ENCODE data around the gene MS4A13.
"Not testable (repeated sequence)": the region's sequence is repeated elsewhere in the genome, so short reads cannot be mapped to it uniquely, and the experiment has no call there.

- TF ChIP-seq, protein P1, sequence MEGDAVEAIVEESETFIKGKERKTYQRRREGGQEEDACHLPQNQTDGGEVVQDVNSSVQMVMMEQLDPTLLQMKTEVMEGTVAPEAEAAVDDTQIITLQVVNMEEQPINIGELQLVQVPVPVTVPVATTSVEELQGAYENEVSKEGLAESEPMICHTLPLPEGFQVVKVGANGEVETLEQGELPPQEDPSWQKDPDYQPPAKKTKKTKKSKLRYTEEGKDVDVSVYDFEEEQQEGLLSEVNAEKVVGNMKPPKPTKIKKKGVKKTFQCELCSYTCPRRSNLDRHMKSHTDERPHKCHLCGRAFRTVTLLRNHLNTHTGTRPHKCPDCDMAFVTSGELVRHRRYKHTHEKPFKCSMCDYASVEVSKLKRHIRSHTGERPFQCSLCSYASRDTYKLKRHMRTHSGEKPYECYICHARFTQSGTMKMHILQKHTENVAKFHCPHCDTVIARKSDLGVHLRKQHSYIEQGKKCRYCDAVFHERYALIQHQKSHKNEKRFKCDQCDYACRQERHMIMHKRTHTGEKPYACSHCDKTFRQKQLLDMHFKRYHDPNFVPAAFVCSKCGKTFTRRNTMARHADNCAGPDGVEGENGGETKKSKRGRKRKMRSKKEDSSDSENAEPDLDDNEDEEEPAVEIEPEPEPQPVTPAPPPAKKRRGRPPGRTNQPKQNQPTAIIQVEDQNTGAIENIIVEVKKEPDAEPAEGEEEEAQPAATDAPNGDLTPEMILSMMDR (IDR thresholded peaks at IDR 0.05; ENCODE audit: control extremely low read depth in 1 of 3, insufficient read depth in 1 of 3, low read depth in 1 of 3, low read length in 3 of 3): not testable (repeated sequence)
- not testable (repeated sequence) for TF ChIP-seq POLR2A (IDR thresholded peaks at IDR 0.05; ENCODE audit: control extremely low read depth in 1 of 2, low read depth in 2 of 2, low read length in 2 of 2); EP300 (IDR thresholded peaks at IDR 0.05; ENCODE audit: borderline replicate concordance in 1 of 2, low read depth in 2 of 2, low read length in 2 of 2); RFX5 (IDR thresholded peaks at IDR 0.05; ENCODE audit: borderline replicate concordance, low read depth, low read length)
Measured at GRCh38 chr11:60538627-60539026, 23.4 kb downstream of the MS4A13 start.

Data from H1 (cell line).